GM12873 (cell line): ENCODE measurements around the gene MEG3.

ENCODE experiments used
- CTCF ChIP-seq: IDR thresholded peaks from 2 replicates; pipeline ENCODE4 v1.5.1; 2012; ENCODE audit warnings: low read depth, mild to moderate bottlenecking, moderate library complexity, low read length, control low read depth; ENCODE audit not compliant: insufficient read depth; ENCODE audit errors: missing control alignments

Gene MEG3

GRCh38 chr14:100789460-100790417, 36.2 kb upstream of the MEG3 start:
- no peak for TF ChIP-seq CTCF

- TF ChIP-seq CTCF: no peak
Observed at GRCh38 chr14:100790502-100791347, 35.2 kb upstream of the MEG3 start.

- no peak for TF ChIP-seq CTCF
Observed at GRCh38 chr14:100791348-100791735, 34.6 kb upstream of the MEG3 start.

GRCh38 chr14:100791995-100792394, 33.9 kb upstream of the MEG3 start:
- no peak for TF ChIP-seq CTCF

GRCh38 chr14:100796946-100797345, 29.0 kb upstream of the MEG3 start:
- TF ChIP-seq CTCF: no peak

GRCh38 chr14:100800041-100800440, 25.9 kb upstream of the MEG3 start:
- no peak for TF ChIP-seq CTCF

GRCh38 chr14:100802179-100802578, 23.7 kb upstream of the MEG3 start:
- TF ChIP-seq CTCF: no peak
